Breast epithelium (tissue), 4 donors: ENCODE results near the gene CSNK1A1L. TPM values are rescaled to one million over a fixed set of nuclear protein-coding genes. Genes with fewer than 3 reads are reported as not detected.

Experiments used
- DNase-seq, 2 donors: peaks; one replicate each; pipeline ENCODE4 v3.0.0-alpha.2; 2019; ENCODE audit warnings: low spot score in 2 of 2
- H3K27ac ChIP-seq, 2 donors: fragments of 200-600 bp; sonication (generic) in 1 of 2; one replicate each; pipeline ENCODE4 v1.5.1; 2016 to 2019; ENCODE audit warnings: mild to moderate bottlenecking in 1 of 2
- H3K27me3 ChIP-seq, 2 donors: fragments of 200-600 bp; sonication (generic) in 1 of 2; one replicate each; pipeline versions ENCODE4 v1.5.1 to v1.6.0; 2017 to 2019; ENCODE audit warnings: control low read depth in 1 of 2, mild to moderate bottlenecking in 1 of 2
- H3K36me3 ChIP-seq: fragments of 200-600 bp; one replicate; pipeline ENCODE4 v1.5.1; 2019
- H3K4me1 ChIP-seq, 2 donors: fragments of 200-600 bp; sonication (generic); one replicate each; pipeline ENCODE4 v1.5.1; 2016 to 2019; ENCODE audit warnings: control low read depth in 1 of 2
- H3K4me3 ChIP-seq, 3 donors: fragments of 200-600 bp; sonication (generic); 1 replicate in 2 of 3; 2 replicates in 1 of 3; pipeline ENCODE4 v1.5.1; 2016 to 2019; ENCODE audit warnings: mild to moderate bottlenecking in 3 of 3, moderate library complexity in 2 of 3
- H3K9me3 ChIP-seq, 2 donors: fragments of 200-600 bp; sonication (generic) in 1 of 2; one replicate each; pipeline ENCODE4 v1.5.1; 2016 to 2019; ENCODE audit warnings: control low read depth in 1 of 2
- POLR2A ChIP-seq: fragments of 450-650 bp; IDR thresholded peaks from one replicate; pipeline ENCODE4 v1.6.1; 2016; ENCODE audit warnings: antibody characterized with exemption, mild to moderate bottlenecking, moderate library complexity
- POLR2AphosphoS5 ChIP-seq, 3 donors: sonication (generic); formaldehyde crosslinking; IDR thresholded peaks; one replicate each; pipeline ENCODE4 v1.6.1; 2017; ENCODE audit warnings: antibody characterized with exemption in 3 of 3
- intact Hi-C: fragments of 100-400 bp; cut with DNase I; formaldehyde crosslinking; loops from one replicate; pipeline ENCODE4 v1.15.1; 2023; ENCODE audit warnings: low total_unique reads
- total RNA-seq, 3 donors: library from RNA; depleted of rRNA; stranded (reverse); fragments of >200 nt; gene quantifications; one replicate each; pipeline ENCODE4 v1.1.0, GENCODE V29; 2016
- TF ChIP-seq, protein P1 (sequence below), 3 donors: fragments of 450-650 bp; IDR thresholded peaks; one replicate each; pipeline ENCODE4 v1.5.1; 2016 to 2017; ENCODE audit warnings: antibody characterized with exemption in 3 of 3, mild to moderate bottlenecking in 3 of 3, moderate library complexity in 3 of 3

CSNK1A1L gene
- total RNA-seq, 3 donors from 2014 or later, result not detected

GRCh38 chr13:37097076-37097475, 8.4 kb downstream of the CSNK1A1L start:
- Histone ChIP-seq H3K4me3 (no peak overlapping the region), H3K9me3 (no peaks in the 10 kb centered on the region), H3K36me3 (no peaks in the 10 kb centered on the region), H3K27me3 (no peaks in the 10 kb centered on the region), H3K27ac (no peak overlapping the region), H3K4me1 (no peaks in the 10 kb centered on the region)
- DNase-seq, result no peak
- intact Hi-C loops, result no loop called here
- TF ChIP-seq, protein P1, sequence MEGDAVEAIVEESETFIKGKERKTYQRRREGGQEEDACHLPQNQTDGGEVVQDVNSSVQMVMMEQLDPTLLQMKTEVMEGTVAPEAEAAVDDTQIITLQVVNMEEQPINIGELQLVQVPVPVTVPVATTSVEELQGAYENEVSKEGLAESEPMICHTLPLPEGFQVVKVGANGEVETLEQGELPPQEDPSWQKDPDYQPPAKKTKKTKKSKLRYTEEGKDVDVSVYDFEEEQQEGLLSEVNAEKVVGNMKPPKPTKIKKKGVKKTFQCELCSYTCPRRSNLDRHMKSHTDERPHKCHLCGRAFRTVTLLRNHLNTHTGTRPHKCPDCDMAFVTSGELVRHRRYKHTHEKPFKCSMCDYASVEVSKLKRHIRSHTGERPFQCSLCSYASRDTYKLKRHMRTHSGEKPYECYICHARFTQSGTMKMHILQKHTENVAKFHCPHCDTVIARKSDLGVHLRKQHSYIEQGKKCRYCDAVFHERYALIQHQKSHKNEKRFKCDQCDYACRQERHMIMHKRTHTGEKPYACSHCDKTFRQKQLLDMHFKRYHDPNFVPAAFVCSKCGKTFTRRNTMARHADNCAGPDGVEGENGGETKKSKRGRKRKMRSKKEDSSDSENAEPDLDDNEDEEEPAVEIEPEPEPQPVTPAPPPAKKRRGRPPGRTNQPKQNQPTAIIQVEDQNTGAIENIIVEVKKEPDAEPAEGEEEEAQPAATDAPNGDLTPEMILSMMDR (IDR thresholded peaks at IDR 0.05), result no peak
- no peak for TF ChIP-seq POLR2A
- no peak for TF ChIP-seq POLR2AphosphoS5 (IDR thresholded peaks at IDR 0.05)

DNA sequence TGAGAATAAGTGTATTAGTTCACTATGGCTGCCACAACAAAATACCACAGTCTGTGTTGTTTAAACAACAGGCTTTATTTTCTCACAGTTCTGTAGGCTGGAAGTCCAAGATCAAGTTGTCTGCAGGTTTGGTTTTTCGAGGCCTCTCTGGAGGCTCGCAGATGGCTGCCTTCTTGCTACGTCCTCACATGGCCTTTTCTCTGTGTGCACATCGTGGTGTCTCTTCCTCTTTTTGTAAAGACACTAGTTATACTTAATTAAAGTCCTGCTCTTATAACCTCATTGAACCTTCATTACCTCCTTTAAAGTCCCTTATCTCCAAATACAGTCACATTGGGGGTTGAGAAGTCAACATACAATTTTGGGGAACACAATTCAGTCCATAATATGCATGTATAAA, 10.6 kb downstream of the CSNK1A1L start:
- Histone ChIP-seq H3K27me3 (no peaks in the 10 kb centered on the region), H3K4me3 (no peak overlapping the region), H3K4me1 (no peaks in the 10 kb centered on the region), H3K27ac (no peak overlapping the region), H3K9me3 (no peaks in the 10 kb centered on the region), H3K36me3 (no peaks in the 10 kb centered on the region)
- intact Hi-C loops, result no loop called here
- no peak for TF ChIP-seq POLR2AphosphoS5 (IDR thresholded peaks at IDR 0.05)
- TF ChIP-seq, protein P1 (IDR thresholded peaks at IDR 0.05), result no peak
- no peak for TF ChIP-seq POLR2A
- no peak for DNase-seq

- intact Hi-C loops, result no loop called here
- H3K9me3 ChIP-seq, result no peaks in the 10 kb centered on the region
- H3K36me3 ChIP-seq, result no peaks in the 10 kb centered on the region
- no peak for DNase-seq
- no peak overlapping the region for H3K27ac ChIP-seq
- TF ChIP-seq POLR2AphosphoS5 (IDR thresholded peaks at IDR 0.05) (no peak), POLR2A (no peak)
- TF ChIP-seq, protein P1 (IDR thresholded peaks at IDR 0.05), result no peak
- no peaks in the 10 kb centered on the region for H3K27me3 ChIP-seq
- no peaks in the 10 kb centered on the region for H3K4me1 ChIP-seq
- no peak overlapping the region for H3K4me3 ChIP-seq
Measured at GRCh38 chr13:37094099-37094498, 11.4 kb downstream of the CSNK1A1L start.

- Histone ChIP-seq H3K36me3 (no peaks in the 10 kb centered on the region), H3K9me3 (no peaks in the 10 kb centered on the region), H3K4me1 (no peaks in the 10 kb centered on the region), H3K27me3 (no peaks in the 10 kb centered on the region), H3K27ac (no peak overlapping the region), H3K4me3 (no peak overlapping the region)
- intact Hi-C loops, result no loop called here
- TF ChIP-seq, protein P1 (IDR thresholded peaks at IDR 0.05), result no peak
- TF ChIP-seq POLR2A, result no peak
- no peak for TF ChIP-seq POLR2AphosphoS5 (IDR thresholded peaks at IDR 0.05)
- DNase-seq, result no peak
Measured at GRCh38 chr13:37091835-37092234, 13.6 kb downstream of the CSNK1A1L start.

- H3K27me3 ChIP-seq, result no peaks in the 10 kb centered on the region
- no peaks in the 10 kb centered on the region for H3K36me3 ChIP-seq
- TF ChIP-seq, protein P1 (IDR thresholded peaks at IDR 0.05), result no peak
- TF ChIP-seq POLR2A, result no peak
- TF ChIP-seq POLR2AphosphoS5 (IDR thresholded peaks at IDR 0.05), result no peak
- no peaks in the 10 kb centered on the region for H3K4me1 ChIP-seq
- no peak overlapping the region for H3K27ac ChIP-seq
- no peaks in the 10 kb centered on the region for H3K9me3 ChIP-seq
- no peak for DNase-seq
- intact Hi-C loops, result no loop called here
- H3K4me3 ChIP-seq, result no peak overlapping the region
Measured at GRCh38 chr13:37090912-37091311, 14.6 kb downstream of the CSNK1A1L start.
